HG03558 (cell line): ENCODE data around the gene TBC1D24.
"Not testable (repeated sequence)": the region's sequence is repeated elsewhere in the genome, so short reads cannot be mapped to it uniquely, and the experiment has no call there.

Experiments
- ATAC-seq: cut with Tn5 transposase; IDR thresholded peaks from one replicate; pipeline ENCODE4 v1.9.1; 2021; ENCODE audit warnings: moderate number of reproducible peaks; ENCODE audit not compliant: unreplicated experiment; ENCODE audit errors: extremely low read depth

TBC1D24 gene

GRCh38 chr16:2479996-2480395, 5.1 kb downstream of the TBC1D24 start:
- not testable (repeated sequence) for ATAC-seq

GRCh38 chr16:2480948-2481347, 6.0 kb downstream of the TBC1D24 start:
- no peak for ATAC-seq

GRCh38 chr16:2481676-2482075, 6.7 kb downstream of the TBC1D24 start:
- no peak for ATAC-seq

- ATAC-seq: no peak
Measured at GRCh38 chr16:2482249-2482648, 7.3 kb downstream of the TBC1D24 start.

- no peak for ATAC-seq
Measured at GRCh38 chr16:2482708-2483534, 8.0 kb downstream of the TBC1D24 start.

- no peak for ATAC-seq
Measured at GRCh38 chr16:2483939-2484897, 9.3 kb downstream of the TBC1D24 start.

- ATAC-seq: no peak
Measured at GRCh38 chr16:2484898-2485508, 10.1 kb downstream of the TBC1D24 start.

- no peak for ATAC-seq
Measured at GRCh38 chr16:2485811-2486507, 11.0 kb downstream of the TBC1D24 start.

- peak; percentile 37 for ATAC-seq
Measured at GRCh38 chr16:2486645-2487516, 12.0 kb downstream of the TBC1D24 start.

- no peak for ATAC-seq
Measured at GRCh38 chr16:2487517-2487842, 12.6 kb downstream of the TBC1D24 start.

- no peak for ATAC-seq
Measured at GRCh38 chr16:2487903-2488531, 13.1 kb downstream of the TBC1D24 start.

GRCh38 chr16:2489581-2489980, 14.7 kb downstream of the TBC1D24 start:
- ATAC-seq: no peak

- ATAC-seq: no peak
Measured at GRCh38 chr16:2490190-2491105, 15.5 kb downstream of the TBC1D24 start.

GRCh38 chr16:2492292-2492691, 17.4 kb downstream of the TBC1D24 start:
- no peak for ATAC-seq

- no peak for ATAC-seq
Measured at GRCh38 chr16:2493605-2494004, 18.7 kb downstream of the TBC1D24 start.

- no peak for ATAC-seq
Measured at GRCh38 chr16:2494616-2495015, 19.7 kb downstream of the TBC1D24 start.

GRCh38 chr16:2495041-2495440, 20.1 kb downstream of the TBC1D24 start:
- no peak for ATAC-seq
